ENCODE results near the gene EMC9.

GRCh38 chr14:24136684-24137528 is 4.5 kb downstream of the EMC9 start:
- TF ChIP-seq CTCF (IDR thresholded peaks at IDR 0.05) (no peak), POLR2A (IDR thresholded peaks at IDR 0.05) (no peak)
